ENCODE data around the gene GALNT2.
A peak's percentile ranks its signal among the peaks of the same experiment; 100 is the strongest.

GALNT2 gene

DNA sequence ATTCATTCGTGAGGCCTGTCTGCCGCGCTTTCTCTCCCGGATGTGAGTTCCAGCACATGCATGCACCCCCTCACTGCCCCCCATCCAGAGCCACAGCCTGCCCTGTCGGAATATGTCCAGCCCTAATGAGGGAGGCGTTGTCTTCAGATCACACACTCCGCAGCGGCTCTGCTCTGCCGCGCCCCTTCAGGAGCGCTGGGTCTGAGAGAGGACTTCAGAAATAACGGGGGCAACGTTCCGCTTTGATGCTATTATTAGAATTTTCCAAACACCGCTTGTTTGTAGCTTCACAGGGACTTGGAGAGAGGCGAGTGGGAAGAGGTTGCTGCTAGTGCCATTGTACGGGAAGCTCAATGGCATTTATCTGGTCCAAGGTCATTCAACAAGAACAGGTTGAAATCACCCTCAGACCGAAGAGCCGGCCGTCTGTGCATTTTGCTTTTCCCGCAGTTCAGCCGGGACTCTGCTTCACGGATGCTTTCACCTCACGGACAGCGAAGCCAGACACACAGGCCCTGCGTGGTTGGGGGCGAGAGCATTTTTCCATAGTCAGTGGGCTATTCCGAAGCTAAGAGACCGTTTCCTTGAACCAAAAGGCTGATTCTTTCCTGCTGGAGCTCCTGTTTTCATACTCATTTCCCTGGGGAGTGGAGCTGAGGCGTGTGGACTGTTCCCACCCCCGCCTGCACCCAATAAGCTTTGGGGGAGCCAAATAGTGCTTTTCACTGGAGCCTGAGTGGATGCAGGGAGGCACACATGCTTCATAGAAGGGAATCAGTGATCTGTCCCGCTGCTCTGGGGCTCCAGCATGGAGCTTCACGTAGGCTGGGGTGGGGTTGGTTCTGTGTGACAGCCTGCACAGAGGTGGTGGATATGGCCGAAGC is 69.7 kb downstream of the GALNT2 start:
- H3K4me3 ChIP-seq (ENCODE audit: low read depth in 1 of 2, low read length in 2 of 2) = peak overlapping the region; percentile 18 to 33
- H3K27ac ChIP-seq (ENCODE audit: low read length) = no peak overlapping the region
- peaks cover 0 to 27% of the 10 kb centered on the region in 2 donors for H3K4me1 ChIP-seq (ENCODE audit: control insufficient read depth in 1 of 2, insufficient read depth in 2 of 2, low read length in 2 of 2)

DNA sequence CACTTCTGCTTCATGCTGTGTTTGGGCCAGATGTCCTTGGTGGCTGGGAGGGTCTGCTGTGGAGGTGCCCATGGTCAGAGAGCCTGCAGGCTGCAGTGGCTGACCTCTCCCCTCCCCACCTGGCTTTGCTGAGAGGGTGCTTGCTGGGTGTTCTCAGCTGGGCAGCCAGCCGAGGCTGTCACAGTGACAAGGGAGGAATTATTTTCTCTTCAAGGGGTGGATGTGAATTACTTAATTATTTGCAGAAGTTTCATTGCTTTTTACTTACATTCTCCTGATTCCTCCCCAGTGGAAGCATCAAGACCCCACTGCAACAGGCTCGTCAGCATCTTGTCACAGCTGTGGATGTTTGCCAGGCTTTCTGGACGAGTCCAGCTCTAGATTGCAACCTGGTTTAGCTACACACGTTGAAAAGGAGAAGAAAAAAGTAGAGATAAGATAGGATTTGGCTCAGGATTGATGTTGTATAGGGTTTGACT is 70.3 kb downstream of the GALNT2 start:
- Histone ChIP-seq H3K27ac (ENCODE audit: low read length) (no peak overlapping the region), H3K36me3 (ENCODE audit: control insufficient read depth in 1 of 2, insufficient read depth in 2 of 2, low read length in 2 of 2) (no peaks in the 10 kb centered on the region), H3K9me3 (ENCODE audit: control insufficient read depth in 1 of 2, low read length in 2 of 2) (no peaks in the 10 kb centered on the region), H3K4me1 (ENCODE audit: control insufficient read depth in 1 of 2, insufficient read depth in 2 of 2, low read length in 2 of 2) (peaks cover 0 to 33% of the 10 kb centered on the region in 2 donors), H3K4me3 (ENCODE audit: low read depth in 1 of 2, low read length in 2 of 2) (no peak overlapping the region), H3K27me3 (ENCODE audit: low read depth, low read length) (no peaks in the 10 kb centered on the region)

More for the DNA sequence above, 69.7 kb downstream of the GALNT2 start:
- Histone ChIP-seq H3K36me3 (ENCODE audit: control insufficient read depth in 1 of 2, insufficient read depth in 2 of 2, low read length in 2 of 2) (no peaks in the 10 kb centered on the region), H3K9me3 (ENCODE audit: control insufficient read depth in 1 of 2, low read length in 2 of 2) (no peaks in the 10 kb centered on the region), H3K27me3 (ENCODE audit: low read depth, low read length) (no peaks in the 10 kb centered on the region)

DNA sequence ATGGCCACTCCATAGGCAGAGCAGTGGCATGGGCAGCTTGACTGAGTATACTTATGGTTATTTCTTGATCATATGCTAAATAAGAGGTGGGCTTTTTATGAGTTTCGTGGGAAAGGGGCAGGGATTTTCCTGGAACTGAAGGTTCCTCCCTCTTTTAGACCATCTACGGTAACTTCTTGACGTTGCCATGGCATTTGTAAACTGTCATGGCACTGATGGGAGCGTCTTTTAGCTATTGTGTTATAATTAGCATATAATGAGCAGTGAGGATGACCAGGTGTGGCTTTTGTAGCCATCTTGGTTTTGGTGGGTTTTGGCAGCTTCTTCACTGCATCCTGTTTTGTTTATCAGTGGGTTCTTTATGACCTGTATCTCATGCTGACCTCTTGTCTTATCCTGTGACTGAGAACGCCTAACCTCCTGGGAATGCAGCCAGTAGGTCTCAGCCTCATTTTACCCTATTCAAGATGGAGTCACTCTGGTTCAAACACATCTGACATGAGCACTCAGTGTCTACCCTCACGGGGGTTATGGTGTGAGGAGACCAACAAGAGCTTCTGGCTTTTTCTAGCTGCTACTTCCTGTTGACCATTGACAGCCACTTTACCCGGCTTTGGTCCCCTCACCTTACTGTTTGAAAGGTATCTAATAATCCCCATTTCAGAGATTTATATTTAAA is 71.7 kb downstream of the GALNT2 start:
- H3K4me3 ChIP-seq (ENCODE audit: low read depth in 1 of 2, low read length in 2 of 2) = no peak overlapping the region
- H3K27ac ChIP-seq (ENCODE audit: low read length) = no peak overlapping the region
- peaks cover 0 to 47% of the 10 kb centered on the region in 2 donors for H3K4me1 ChIP-seq (ENCODE audit: control insufficient read depth in 1 of 2, insufficient read depth in 2 of 2, low read length in 2 of 2)
- H3K9me3 ChIP-seq (ENCODE audit: control insufficient read depth in 1 of 2, low read length in 2 of 2) = no peaks in the 10 kb centered on the region
- no peaks in the 10 kb centered on the region for H3K27me3 ChIP-seq (ENCODE audit: low read depth, low read length)
- no peaks in the 10 kb centered on the region for H3K36me3 ChIP-seq (ENCODE audit: control insufficient read depth in 1 of 2, insufficient read depth in 2 of 2, low read length in 2 of 2)

DNA sequence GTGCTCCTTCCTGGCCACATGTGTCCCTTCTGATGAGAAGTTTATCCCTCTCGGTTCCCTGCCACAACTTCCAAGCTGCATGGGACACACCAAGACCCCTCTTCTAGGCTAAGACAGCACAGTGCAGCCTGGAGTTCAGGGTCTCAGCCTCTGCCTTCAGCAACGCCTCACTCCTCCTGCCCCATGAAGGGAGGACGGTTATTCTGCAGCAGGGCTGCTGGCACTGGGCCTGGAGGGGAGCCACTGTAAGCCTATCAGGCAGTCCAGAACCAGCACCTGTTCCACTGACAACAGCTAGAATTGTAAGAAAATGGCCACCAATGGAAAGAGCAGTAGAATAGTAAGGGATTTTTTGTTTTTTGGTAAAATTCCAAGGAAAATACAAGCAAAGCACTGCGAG is 72.3 kb downstream of the GALNT2 start:
- Histone ChIP-seq H3K27ac (ENCODE audit: low read length) (no peak overlapping the region), H3K27me3 (ENCODE audit: low read depth, low read length) (no peaks in the 10 kb centered on the region), H3K36me3 (ENCODE audit: control insufficient read depth in 1 of 2, insufficient read depth in 2 of 2, low read length in 2 of 2) (no peaks in the 10 kb centered on the region), H3K4me3 (ENCODE audit: low read depth in 1 of 2, low read length in 2 of 2) (no peak overlapping the region), H3K4me1 (ENCODE audit: control insufficient read depth in 1 of 2, insufficient read depth in 2 of 2, low read length in 2 of 2) (peaks cover 0 to 52% of the 10 kb centered on the region in 2 donors), H3K9me3 (ENCODE audit: control insufficient read depth in 1 of 2, low read length in 2 of 2) (no peaks in the 10 kb centered on the region)

DNA sequence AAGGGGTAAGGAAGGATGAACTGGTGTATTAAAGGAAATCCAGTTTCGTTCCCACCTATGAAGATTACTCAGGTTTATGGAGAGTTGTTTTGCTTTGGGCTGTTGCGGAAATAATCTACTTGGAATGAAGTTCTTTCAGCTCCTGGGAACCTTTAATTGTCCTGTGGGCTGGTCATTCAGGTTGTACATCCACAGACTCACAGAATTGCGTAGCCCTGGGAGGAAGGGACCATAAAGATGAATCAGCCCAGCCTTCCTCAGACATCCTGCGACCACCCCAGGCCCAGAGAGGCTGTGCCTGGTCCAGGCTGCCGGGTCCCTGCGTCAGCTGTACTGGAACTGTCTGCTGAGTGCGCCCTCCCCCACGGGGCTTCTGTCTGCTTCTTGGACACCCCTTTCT is 72.7 kb downstream of the GALNT2 start:
- Histone ChIP-seq H3K9me3 (ENCODE audit: control insufficient read depth in 1 of 2, low read length in 2 of 2) (no peaks in the 10 kb centered on the region), H3K27ac (ENCODE audit: low read length) (no peak overlapping the region), H3K27me3 (ENCODE audit: low read depth, low read length) (no peaks in the 10 kb centered on the region), H3K4me1 (ENCODE audit: control insufficient read depth in 1 of 2, insufficient read depth in 2 of 2, low read length in 2 of 2) (peaks cover 0 to 55% of the 10 kb centered on the region in 2 donors), H3K36me3 (ENCODE audit: control insufficient read depth in 1 of 2, insufficient read depth in 2 of 2, low read length in 2 of 2) (no peaks in the 10 kb centered on the region), H3K4me3 (ENCODE audit: low read depth in 1 of 2, low read length in 2 of 2) (no peak overlapping the region)

DNA sequence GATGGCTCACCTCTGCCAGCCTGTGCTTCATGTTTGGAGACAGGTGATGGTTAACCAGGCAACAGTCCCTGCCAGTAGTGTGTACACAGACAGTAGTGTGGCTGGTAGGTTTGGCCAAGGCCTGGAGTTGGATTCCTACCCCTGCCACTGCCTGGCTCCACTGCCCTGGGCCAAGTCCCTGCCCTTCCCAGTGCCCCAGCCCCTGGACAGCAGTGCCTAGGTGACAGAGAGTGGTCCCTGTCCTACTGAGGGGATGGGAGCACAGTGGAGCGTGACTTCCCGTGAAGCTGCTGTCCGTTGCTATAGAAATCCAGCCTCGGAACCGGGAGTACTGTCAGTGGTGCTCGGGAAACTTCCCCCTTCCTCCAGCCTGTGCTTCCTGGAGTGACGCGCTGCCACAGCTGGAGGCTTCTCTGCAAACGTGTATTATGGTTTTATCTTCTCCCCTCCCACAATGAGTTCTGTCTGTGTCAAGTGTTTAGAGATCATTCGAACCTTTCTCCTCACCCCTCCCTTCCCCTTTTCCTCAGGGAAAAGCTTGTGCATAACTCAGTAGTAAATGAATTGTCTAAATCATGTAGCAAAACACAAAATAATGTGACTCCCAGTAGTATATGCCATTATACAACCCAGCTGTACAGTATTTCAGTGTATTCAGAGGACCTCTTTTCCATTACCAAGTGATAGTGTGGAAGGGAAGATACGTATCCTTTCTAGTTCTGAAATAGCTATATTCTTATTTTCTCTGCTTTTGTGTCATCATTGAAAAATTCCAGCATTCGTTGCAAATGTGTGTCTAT is 73.4 kb downstream of the GALNT2 start:
- no peak overlapping the region for H3K4me3 ChIP-seq (ENCODE audit: low read depth in 1 of 2, low read length in 2 of 2)
- H3K27ac ChIP-seq (ENCODE audit: low read length) = no peak overlapping the region
- H3K9me3 ChIP-seq (ENCODE audit: control insufficient read depth in 1 of 2, low read length in 2 of 2) = no peaks in the 10 kb centered on the region
- H3K36me3 ChIP-seq (ENCODE audit: control insufficient read depth in 1 of 2, insufficient read depth in 2 of 2, low read length in 2 of 2) = no peaks in the 10 kb centered on the region
- H3K4me1 ChIP-seq (ENCODE audit: control insufficient read depth in 1 of 2, insufficient read depth in 2 of 2, low read length in 2 of 2) = peaks cover 0 to 61% of the 10 kb centered on the region in 2 donors
- no peaks in the 10 kb centered on the region for H3K27me3 ChIP-seq (ENCODE audit: low read depth, low read length)

DNA sequence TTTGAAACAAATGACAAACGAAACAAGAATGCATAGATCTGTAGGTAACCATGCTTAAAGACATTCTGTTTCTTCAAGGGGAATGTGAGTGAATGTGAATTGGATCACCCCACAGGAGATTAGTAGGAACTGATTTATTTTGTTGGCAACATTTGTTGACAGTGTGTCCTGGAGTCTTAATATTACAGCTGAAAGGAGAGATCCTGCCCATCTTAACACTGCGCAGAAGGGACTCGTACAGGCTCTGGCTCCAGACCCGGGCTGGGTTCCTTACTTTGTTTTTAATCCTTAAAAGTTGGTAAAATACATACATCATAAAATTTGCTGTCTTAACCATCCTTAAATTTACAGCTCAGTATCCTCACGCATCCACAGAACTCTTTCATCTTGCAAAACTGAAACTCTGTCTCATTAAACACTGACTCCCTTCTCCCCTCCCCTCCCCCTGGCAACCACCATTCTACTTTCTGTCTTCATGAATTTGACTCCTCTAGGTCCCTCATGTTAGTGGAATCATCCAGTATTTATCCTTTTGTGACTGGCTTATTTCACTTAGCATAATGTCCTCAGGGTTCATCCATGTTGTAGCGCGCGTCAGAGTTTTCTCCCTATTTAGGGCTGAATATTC is 74.1 kb downstream of the GALNT2 start:
- Histone ChIP-seq H3K4me1 (ENCODE audit: control insufficient read depth in 1 of 2, insufficient read depth in 2 of 2, low read length in 2 of 2) (peaks cover 7 to 66% of the 10 kb centered on the region in 2 donors), H3K27me3 (ENCODE audit: low read depth, low read length) (no peaks in the 10 kb centered on the region), H3K9me3 (ENCODE audit: control insufficient read depth in 1 of 2, low read length in 2 of 2) (no peaks in the 10 kb centered on the region), H3K27ac (ENCODE audit: low read length) (no peak overlapping the region), H3K4me3 (ENCODE audit: low read depth in 1 of 2, low read length in 2 of 2) (no peak overlapping the region), H3K36me3 (ENCODE audit: control insufficient read depth in 1 of 2, insufficient read depth in 2 of 2, low read length in 2 of 2) (no peaks in the 10 kb centered on the region)

DNA sequence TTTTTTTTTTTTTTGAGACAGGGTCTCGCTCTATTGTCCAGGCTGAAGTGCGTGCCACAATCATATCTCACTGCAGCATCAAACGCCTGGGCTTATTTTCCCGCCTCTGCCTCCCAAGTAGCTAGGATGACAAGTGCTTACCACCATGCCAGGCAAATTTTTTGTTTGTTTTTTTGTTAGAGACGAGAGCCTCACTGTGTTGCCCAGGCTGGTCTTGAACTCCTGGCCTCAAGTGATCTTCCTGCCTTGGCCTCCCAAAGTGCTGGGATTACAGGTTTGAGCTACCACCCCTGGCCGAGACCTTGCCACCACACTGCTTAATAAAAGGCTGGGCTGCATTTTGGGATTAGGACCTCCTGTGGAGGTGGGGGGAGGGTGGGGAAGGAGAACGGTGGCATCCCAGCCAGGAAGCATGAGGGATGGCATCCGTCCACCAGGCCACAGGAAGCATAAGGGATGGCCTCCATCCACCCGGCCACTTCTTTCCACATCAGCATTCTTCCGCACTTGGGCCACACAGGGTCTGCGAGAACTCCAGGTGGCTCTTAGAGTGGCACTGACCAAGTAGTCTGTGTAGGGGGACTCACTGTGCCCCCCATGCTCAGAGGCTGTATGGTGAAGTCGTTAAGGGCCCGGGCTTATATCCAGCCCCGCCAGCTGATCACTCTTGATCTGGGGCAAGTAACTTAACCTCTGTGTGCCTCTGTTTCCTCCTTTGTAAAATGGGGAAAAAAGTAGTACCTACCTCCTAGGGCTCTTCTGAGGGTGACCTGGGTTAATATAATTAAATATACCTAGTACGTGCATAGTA is 75.0 kb downstream of the GALNT2 start:
- Histone ChIP-seq H3K27ac (ENCODE audit: low read length) (no peak overlapping the region), H3K27me3 (ENCODE audit: low read depth, low read length) (no peaks in the 10 kb centered on the region), H3K36me3 (ENCODE audit: control insufficient read depth in 1 of 2, insufficient read depth in 2 of 2, low read length in 2 of 2) (no peaks in the 10 kb centered on the region), H3K4me3 (ENCODE audit: low read depth in 1 of 2, low read length in 2 of 2) (no peak overlapping the region), H3K9me3 (ENCODE audit: control insufficient read depth in 1 of 2, low read length in 2 of 2) (no peaks in the 10 kb centered on the region), H3K4me1 (ENCODE audit: control insufficient read depth in 1 of 2, insufficient read depth in 2 of 2, low read length in 2 of 2) (peaks cover 10 to 69% of the 10 kb centered on the region in 2 donors)

DNA sequence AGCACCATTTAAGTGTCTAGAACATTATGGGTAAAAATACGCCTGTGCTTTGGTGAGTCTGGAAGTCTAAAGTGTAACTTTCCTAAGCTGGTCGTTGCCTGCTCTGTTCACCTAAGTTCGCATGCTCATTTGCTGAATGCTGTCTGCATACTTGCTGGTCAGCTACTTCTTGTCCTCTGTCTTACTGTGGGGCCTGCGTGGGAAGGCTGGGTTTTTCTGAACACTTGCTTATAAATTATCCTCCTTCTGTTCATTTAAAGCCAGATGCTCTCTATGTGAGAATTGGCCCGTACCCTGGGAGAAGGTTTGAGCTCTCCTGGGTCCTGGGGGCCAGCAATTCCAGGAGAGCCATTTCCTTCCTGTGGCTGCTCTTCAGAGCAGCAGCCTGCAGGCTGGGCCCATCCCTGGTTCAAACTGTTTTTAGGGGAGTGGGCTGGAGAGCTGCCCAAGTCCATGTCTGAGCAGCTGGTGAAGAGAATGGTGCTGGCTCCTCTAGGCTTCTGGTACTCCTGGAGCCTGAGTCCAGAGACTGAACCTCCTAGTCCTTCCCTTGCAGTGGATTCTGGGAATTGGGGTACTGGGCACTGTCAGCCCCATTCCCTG is 75.7 kb downstream of the GALNT2 start:
- Histone ChIP-seq H3K27ac (ENCODE audit: low read length) (no peak overlapping the region), H3K9me3 (ENCODE audit: control insufficient read depth in 1 of 2, low read length in 2 of 2) (no peaks in the 10 kb centered on the region), H3K4me3 (ENCODE audit: low read depth in 1 of 2, low read length in 2 of 2) (no peak overlapping the region), H3K36me3 (ENCODE audit: control insufficient read depth in 1 of 2, insufficient read depth in 2 of 2, low read length in 2 of 2) (no peaks in the 10 kb centered on the region), H3K4me1 (ENCODE audit: control insufficient read depth in 1 of 2, insufficient read depth in 2 of 2, low read length in 2 of 2) (peaks cover 13 to 68% of the 10 kb centered on the region in 2 donors), H3K27me3 (ENCODE audit: low read depth, low read length) (no peaks in the 10 kb centered on the region)

DNA sequence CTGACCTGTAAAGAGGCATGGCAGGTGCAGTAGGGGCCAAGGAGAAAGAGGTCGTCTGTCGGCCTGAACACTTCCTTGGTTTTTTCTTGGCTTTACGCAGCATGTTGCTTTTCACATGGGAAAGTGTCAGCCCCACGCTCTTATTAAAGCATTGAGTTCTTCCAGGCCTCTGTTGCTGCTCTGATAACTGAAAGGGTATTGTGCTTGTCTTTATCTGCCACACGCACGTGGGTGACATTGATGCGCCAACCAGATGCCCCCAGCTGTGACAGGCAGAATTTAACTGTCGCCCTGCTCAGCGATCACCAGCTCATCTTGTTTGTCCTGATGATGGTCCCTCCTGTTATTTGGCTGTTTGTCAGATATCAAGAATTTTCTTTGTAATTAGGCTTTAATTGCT is 76.5 kb downstream of the GALNT2 start:
- H3K27me3 ChIP-seq (ENCODE audit: low read depth, low read length) = no peaks in the 10 kb centered on the region
- H3K4me3 ChIP-seq (ENCODE audit: low read depth in 1 of 2, low read length in 2 of 2) = no peak overlapping the region
- no peaks in the 10 kb centered on the region for H3K9me3 ChIP-seq (ENCODE audit: control insufficient read depth in 1 of 2, low read length in 2 of 2)
- no peaks in the 10 kb centered on the region for H3K36me3 ChIP-seq (ENCODE audit: control insufficient read depth in 1 of 2, insufficient read depth in 2 of 2, low read length in 2 of 2)
- H3K4me1 ChIP-seq (ENCODE audit: control insufficient read depth in 1 of 2, insufficient read depth in 2 of 2, low read length in 2 of 2) = peaks cover 14 to 69% of the 10 kb centered on the region in 2 donors
- H3K27ac ChIP-seq (ENCODE audit: low read length) = no peak overlapping the region

Data from muscle layer of duodenum (tissue), 2 donors.